ENCODE measurements around the gene SEMA3D.

Gene SEMA3D

GRCh38 chr7:85070967-85071628, 115.8 kb downstream of the SEMA3D start:
- no peak for DNase-seq

DNA sequence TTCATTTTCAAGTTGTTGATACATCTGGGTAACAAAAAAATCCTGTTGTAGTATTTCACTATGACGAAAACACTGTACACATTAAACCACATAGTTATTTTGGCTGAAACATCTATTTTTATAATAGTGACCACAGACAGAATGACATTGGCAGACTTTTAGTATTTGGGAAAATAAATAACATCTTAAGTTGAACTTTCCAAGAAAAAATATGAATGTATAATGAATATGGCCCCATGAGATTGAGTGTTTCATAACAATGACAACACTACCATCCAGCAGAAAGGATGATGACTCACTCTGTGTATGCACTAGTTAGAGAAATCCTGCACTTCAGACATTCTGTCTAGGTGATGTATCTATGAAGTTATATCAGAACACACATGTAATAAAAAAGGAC, 118.1 kb downstream of the SEMA3D start:
- DNase-seq, result no peak

DNA sequence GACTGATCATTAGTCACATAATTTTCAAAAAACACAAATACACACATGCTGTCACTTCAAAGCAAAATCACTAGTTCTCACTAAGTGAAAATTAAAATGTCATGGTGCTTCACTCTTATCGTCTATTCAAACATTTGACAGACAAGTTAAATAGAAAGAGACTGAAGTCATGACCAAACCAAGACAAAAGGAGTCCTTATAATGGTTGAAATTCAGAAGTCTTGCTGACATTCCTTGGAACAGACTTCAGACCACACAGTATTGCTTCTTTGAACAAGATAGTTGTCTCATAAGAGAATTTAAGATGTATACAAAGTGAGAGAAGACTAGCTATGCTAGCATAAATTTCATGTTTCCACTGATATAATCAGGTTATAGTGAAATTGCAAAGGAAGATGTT, 119.5 kb downstream of the SEMA3D start:
- DNase-seq, result no peak

DNA sequence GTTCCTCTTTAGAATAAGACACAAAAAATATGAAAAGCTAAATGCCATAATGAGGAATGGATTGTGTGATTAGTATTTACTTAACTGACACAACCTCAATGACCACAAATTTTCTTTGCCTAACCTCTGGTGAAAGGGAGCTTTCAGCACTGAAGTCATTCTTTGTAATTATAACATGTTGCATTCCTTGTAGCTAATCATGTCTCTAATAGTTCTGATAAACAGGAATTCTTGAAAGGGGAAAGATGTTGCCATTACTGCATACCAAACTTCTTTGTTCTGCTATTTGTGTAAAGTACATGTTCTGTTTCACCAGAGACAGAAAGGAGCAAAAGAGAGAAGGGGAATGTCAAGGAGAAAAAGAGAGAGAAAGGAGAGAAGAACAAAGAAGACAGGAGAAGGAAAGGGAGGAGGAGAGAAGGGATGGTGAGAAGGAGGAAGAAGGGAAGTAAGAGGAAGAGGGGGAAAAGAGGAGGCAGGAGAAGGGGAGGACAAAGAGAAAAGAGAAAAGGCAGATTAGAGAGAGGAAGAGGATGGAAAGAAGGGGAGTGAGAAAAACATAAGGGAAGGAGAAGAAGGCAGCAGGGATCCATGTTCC, 120.9 kb downstream of the SEMA3D start:
- no peak for DNase-seq

GRCh38 chr7:85065306-85065705, 121.5 kb downstream of the SEMA3D start:
- no peak for DNase-seq

DNA sequence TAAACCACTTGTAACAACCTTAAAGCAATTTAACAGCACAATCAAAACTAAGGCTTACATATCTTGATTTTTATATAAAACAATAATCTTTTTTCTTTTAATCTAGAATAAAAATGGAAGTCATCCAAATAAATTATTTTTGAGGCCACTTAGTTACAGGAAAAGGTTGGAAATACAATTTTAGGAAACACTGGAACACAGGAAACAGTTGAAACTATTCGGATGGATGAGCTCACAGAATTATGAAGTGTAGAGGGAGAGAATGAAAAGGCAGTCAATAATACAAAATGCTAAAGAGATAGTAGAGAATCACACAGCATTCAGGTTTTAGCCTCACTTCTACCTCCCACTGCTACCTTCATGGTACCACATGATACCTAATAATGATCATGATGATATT, 124.2 kb downstream of the SEMA3D start:
- no peak for DNase-seq

DNA sequence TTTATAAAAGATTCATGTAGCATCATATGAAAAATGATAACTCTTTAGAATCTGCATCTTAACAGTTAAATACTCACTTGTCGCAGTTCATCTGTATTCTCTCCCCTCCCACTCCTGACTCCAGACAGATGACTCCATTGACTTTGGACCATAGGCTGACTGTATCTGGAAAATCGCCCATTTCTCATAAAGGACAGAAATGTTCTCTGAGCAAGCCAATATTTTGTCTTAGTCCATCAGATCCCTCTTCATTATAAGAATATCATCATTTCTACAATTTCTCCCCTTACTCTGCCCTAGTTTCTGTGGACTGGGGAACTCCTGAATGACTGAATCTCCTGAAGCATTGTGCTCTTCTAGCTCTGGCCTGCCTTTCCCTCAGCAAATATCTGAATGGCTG, 125.4 kb downstream of the SEMA3D start:
- DNase-seq, result no peak

- DNase-seq, result no peak
These were observed 126.2 kb downstream of the SEMA3D start for GRCh38 chr7:85060696-85061095.

- no peak for DNase-seq
These were observed 130.9 kb downstream of the SEMA3D start for GRCh38 chr7:85055906-85056305.

DNA sequence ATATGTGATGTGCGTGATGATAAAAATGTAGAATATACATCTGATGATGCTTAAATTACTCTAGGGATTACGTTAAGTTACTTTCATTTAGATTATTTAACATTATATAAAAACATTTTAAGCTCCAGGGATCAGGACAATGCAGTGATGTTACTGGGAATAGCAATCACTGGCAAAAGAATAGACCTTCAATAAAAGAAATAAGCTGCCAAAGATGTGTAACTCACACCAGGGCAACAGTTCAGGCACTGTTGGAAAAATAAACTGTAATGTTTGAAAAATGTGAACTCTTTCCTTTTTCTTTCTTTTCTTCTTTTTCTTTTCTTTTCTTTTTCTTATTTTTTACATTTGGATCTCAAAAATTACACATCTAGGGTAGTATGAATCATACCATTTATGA, 131.7 kb downstream of the SEMA3D start:
- no peak for DNase-seq

GRCh38 chr7:85054306-85054705, 132.6 kb downstream of the SEMA3D start:
- DNase-seq, result no peak

DNA sequence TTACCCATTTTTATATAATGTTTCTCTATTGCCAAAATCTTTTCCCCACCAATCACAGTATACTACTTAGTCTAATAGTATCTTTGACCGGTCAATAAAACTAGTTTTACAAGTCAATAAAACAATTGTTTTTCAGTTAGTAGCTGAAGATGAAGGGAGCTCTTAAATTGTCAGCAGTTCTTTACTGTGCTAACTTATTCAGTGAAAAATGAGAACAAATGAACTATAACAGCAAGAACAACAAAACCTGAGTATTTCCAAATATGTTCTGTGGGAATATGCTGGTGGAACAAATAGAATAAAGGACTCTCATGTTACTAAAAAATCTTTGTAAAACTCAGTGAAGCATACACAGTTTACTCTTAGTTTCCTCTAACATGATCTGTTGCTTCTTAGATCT, 134.0 kb downstream of the SEMA3D start:
- no peak for DNase-seq

DNA sequence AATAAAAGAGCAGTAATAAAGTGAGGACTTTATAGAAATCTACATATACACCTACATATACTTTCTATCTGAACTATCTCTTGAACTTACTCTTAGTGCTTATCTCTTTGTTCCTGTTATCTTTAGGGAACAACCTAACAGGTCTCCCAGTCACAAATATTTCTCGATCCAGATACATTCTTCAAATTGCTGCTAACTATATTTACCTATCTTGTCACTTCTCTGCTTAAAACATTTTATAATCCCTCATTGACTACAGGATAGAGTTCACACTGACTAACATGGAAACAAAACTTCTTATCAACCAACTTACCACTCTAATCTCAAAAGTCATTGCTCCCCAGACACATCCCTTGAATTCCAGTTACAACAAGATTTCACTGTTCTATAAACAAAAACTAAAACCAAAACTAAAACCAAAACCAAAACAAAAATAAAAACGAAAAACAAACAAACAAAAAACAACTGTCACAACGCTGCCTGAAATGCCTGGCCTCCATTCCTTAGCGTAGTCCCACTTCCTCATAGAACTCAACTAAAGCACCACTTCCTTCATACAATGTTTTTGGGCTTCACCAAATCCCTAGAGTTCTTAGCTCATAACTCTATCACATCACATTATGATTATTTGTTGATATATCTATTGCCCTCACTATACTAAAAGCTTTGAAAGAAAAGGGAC, 134.7 kb downstream of the SEMA3D start:
- DNase-seq, result no peak

DNA sequence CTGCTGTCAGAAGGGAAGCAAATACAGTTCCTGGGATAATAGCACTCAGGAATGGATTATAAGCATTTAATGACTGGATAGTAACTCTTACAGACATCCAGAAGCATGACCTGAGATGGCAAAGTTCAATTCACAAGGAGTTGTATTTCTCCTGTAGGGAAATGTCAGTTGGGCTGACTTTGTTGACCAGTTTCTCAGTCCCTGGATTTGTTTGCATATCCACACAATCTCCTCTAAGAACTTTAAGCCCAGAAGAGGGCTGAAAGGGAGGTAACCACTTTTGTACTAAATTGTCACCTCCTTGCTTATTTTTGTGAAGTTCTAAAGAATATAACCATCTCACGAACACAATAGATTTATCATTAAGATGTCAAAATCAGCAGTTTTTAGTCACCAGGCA, 140.3 kb downstream of the SEMA3D start:
- no peak for DNase-seq

DNA sequence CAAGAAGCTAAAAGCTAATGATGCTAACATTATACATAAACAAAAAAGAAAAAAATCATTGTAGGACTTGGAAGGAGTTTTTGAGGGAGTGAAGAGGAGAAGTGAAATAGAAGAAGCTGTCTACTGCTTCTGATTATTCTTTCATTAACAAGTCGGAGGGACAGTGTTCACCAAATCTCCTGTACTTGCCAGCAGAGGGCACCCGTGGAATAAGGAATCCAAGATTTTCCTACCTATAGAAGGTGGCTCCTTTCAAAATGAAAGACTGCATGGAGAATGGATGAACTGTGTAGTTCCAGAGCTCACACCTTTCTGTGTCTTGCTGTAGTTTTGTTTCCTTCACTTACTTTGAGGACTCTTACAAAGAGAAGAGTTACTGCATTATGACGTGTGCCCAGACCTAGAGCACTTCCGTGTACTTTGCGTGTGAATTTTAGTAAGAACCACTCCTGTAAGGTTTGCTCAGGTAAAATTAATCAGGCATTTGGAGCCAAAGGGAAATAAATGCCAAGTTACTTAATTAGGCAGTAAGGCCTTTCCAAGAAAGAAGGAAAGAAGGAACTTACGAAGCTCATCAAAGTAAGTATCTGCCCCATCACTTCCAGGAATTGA, 145.1 kb downstream of the SEMA3D start:
- DNase-seq, result peak; percentile 67

- no peak for DNase-seq
These were observed 147.5 kb downstream of the SEMA3D start for GRCh38 chr7:85039196-85039923.

- DNase-seq, result no peak
These were observed 148.4 kb downstream of the SEMA3D start for GRCh38 chr7:85038466-85038865.

DNA sequence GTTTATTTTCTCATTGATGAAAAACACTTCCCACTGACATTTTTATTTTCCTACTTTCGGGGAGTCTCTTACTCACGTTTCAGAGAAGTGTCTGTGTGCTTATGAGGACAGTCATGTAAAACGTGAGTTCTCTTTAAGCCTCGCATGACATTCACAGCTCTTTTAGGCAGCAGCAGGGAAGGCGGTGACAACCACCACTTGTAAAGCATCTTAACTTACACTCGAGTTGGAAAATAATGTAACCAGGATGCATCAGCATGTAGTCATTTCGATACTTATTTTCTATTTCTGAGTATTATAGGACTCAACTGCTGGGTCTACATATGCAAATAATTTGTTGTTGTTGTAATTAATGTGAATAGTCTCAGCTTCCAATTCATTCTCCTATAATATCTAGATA, 153.6 kb downstream of the SEMA3D start:
- no peak for DNase-seq

- no peak for DNase-seq
These were observed 155.4 kb downstream of the SEMA3D start for GRCh38 chr7:85031475-85031874.

GRCh38 chr7:85030893-85031292, 156.0 kb downstream of the SEMA3D start:
- peak; percentile 26 for DNase-seq

GRCh38 chr7:85025312-85025756, 161.5 kb downstream of the SEMA3D start:
- no peak for DNase-seq

- DNase-seq, result no peak
These were observed 162.9 kb downstream of the SEMA3D start for GRCh38 chr7:85023916-85024315.

- DNase-seq, result no peak
These were observed 163.7 kb downstream of the SEMA3D start for GRCh38 chr7:85023066-85023712.

Measured in NCI-H2081 treated with DMSO at 0.1 percent for 48 hours (cell line).